8988T (cell line): ENCODE data around the gene SLC43A3.

ENCODE experiments used
- DNase-seq: peaks from one replicate; pipeline ENCODE4 v3.0.0; 2011

SLC43A3 gene

DNA sequence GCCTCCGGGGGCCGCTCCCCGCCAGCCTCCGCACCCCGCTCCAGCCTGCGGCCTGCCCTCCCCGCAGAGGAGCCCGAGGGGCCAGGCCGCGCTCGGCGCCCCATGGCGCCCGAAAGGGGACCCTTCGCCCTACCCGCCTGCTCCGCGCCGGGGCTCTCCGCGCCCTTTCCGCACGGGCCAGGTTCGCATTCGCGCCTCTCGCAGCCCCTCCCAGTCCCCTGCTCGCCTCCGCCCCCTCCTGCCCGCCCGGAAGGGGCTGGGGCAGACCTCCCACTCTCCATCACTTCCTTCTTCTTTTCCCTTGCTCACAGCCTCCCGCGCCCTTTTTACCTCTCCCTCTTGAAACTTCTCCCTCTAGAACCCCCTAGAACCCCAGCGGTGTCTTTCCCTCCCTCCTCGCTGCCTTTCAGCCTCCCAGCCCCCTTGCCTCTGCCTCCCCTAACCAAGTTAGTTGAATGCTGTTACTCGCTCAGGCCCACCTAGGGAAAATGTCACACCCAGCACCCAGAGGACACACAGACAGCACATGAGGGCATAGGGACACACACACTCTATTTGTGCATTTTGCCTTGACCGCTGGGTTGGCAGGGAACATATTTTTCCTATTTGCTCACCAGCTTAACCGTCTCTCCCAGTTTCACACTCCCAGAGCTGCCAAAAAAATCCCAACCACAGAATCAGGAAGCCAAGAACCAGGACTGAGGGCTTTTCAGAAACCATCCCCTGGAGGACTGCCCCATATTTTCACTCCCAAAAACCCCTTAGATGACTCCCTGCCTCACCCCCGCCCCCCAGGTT, at the start of gene SLC43A3:
SLC43A3 (minus strand) TSS at position 193 of the 798 bp plus-strand sequence. CDS start 949 bp downstream, outside the sequence.
- DNase-seq, result no peak

DNA sequence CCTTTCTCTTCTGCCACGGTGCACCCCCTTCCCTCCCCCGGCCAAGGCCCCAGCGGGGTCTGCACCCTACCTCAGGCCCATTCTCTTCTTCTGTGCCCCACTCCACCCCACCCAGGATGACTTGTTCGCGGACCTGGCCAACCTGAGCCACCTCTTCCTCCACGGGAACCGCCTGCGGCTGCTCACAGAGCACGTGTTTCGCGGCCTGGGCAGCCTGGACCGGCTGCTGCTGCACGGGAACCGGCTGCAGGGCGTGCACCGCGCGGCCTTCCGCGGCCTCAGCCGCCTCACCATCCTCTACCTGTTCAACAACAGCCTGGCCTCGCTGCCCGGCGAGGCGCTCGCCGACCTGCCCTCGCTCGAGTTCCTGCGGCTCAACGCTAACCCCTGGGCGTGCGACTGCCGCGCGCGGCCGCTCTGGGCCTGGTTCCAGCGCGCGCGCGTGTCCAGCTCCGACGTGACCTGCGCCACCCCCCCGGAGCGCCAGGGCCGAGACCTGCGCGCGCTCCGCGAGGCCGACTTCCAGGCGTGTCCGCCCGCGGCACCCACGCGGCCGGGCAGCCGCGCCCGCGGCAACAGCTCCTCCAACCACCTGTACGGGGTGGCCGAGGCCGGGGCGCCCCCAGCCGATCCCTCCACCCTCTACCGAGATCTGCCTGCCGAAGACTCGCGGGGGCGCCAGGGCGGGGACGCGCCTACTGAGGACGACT, 49.3 kb upstream of the SLC43A3 start:
- no peak for DNase-seq

DNA sequence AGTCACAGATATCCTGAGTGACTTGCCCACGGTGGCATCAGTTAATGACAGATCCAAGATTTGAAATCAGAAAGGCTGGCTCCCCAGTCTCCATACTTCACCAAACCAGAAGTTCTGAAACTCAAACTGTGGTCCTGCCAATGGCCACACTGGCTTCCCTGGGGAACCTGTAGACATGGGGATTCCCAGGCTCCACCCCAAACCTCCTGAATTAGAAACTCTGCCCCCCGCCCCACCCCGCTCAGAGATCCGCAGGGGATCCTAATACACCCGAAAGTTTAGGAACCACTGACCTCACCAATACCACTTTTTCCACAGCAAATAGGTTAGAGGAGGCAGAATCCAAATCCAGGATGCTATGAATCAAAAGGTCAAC, 48.7 kb upstream of the SLC43A3 start:
- no peak for DNase-seq

DNA sequence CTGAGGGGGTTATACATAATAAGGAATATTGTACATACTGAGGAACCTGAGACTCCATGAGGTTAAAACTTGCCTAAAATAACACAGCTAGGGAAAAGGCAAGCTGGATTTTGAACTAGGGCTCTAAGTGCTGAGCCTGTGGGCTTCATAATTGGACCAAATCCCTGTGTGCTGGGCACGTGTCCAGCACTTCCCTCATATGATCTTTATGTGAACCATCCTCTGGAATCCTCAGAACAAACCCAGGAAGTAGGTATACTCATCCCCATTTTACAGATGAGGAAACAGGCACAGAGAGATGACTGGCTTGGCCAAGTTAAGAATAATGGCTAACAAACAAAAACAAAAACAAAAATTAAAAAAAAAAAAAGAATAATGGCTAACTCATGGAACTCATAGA, 48.3 kb upstream of the SLC43A3 start:
- no peak for DNase-seq

DNA sequence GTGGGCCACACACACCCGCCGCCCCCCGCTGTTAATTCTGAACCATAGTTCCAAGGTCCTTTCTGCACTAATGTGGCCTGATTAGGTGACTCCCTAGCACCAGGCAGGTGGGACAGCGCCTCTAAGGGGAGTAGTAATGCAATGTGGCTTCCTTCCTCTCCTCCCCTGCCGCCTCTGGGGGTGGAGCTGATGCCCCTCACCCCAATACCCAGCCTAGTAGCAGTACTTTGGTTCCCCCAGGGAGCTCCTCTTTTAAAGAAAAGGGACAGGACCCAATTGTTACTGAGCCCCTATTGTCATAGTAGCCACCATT, 47.8 kb upstream of the SLC43A3 start:
- no peak for DNase-seq

DNA sequence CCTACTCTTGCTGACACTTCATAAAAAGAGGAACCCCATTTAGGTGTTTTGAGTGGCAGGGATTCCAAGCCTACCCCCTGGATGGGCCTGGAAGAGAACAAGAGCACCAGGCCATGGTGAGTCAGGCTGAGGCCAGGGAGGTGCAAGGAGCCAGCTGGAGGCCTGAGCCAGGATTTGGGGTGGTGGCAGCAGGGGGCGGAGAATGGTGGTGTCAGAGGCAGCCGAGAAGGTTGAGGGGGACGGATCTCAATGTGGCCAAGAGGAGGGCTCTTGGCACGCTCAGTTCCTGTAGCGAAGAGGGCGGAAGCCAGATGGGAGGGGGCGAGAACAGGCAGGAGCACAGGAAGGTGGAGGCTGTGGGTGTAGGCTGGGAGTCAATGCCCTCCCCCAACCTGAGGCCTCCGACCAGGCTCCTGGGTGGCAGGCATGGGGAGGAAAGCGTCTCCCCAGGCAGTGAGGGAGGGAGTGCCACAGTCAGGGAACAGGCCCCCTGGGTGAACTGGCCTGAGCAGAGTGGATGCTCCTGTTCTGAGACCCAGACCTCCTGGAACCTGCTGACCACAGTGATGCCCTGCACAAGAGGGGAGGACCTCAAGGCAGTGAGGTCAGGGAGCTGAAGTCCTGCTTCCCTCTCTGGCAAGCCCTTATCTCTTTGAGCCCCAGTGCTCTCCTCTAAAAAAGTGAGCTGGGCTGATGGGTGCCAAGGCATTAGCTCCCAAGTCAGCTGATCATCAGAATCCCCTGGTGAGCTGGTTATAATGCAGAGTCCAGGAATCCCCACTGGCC, 47.3 kb upstream of the SLC43A3 start:
- no peak for DNase-seq

DNA sequence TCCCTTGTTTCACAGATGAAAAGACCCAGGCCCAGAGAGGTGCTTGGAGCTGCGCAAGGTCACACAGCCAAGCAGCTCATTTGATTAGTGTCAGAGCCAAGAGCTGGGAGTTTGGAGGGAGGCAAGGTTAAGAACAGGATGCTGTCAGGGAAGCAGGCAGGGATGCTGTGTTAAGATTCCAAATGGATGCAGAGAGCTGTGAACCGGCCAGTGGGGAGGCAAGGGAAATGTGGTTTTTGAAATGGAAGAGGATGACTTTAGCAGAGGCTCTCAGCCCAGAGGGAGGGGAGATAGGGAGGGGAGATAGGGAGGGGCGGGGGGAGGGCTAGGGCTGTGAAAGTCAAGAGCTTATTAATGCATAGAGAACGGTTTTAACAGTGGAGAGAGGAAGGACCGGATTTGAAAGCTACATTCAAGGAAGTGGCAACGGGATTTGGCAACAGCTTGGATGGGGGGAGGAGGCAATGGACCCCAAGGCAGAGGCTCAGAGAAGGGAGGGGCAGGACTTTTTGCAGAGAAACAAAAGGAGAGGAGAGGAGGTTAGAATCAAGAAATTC, 46.4 kb upstream of the SLC43A3 start:
- DNase-seq, result no peak

DNA sequence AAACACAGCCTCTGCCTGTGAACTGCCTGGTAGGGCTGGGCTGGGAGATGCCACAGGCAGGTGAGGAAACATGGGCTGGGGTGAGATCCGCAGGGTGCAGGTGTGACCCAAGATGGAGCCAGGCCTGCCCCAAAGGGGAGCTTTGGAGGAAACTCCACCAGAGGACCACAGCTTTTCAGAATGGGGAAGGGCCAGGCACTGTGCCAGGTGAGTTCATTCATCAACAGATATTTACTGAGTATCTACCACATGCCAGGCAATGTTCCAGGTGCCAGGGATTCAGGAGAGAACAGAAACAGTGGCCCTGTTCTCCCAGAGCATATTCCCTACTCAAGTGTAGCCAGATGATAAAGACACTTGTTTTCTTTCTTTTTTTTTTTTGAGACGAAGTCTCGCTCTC, 44.6 kb upstream of the SLC43A3 start:
- DNase-seq, result no peak

DNA sequence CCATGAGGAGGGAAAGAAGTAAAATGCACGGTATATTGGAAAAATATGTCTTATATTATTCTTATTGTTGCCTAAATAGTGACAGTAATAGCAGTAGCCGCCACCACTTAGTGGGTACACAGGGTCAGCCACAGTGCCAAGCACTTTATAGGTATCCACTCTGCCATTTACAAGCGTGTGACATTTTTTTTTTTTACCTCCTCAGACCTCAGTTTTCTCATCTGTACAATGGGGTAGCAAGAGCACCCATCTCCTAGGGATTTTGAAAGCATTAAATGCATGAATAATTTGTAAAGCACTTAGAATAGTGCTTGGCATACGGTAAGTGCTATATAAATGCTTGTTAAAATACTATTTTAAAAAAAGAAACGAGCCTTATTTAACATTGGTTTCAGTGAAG, 42.3 kb upstream of the SLC43A3 start:
- DNase-seq, result no peak

DNA sequence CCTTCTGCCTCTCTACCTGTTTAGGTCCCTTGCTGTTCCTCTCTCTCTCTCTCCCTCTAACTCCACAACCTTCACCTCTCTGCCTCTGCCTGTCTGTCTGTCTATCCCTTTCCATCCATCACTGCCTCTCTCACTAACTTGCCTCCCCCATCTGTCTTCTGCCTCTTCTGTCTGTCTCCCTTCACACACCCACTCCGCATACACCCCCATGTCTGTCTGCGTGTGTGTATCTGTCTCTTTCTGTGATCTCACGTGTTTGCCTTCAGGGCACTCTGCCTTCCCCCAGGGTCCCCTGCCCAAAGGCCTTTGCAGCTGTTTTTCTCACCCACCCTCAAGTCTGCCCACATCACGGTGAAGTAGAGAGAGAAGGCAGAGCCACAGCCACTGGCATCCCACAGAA, 41.4 kb upstream of the SLC43A3 start:
- DNase-seq, result no peak

DNA sequence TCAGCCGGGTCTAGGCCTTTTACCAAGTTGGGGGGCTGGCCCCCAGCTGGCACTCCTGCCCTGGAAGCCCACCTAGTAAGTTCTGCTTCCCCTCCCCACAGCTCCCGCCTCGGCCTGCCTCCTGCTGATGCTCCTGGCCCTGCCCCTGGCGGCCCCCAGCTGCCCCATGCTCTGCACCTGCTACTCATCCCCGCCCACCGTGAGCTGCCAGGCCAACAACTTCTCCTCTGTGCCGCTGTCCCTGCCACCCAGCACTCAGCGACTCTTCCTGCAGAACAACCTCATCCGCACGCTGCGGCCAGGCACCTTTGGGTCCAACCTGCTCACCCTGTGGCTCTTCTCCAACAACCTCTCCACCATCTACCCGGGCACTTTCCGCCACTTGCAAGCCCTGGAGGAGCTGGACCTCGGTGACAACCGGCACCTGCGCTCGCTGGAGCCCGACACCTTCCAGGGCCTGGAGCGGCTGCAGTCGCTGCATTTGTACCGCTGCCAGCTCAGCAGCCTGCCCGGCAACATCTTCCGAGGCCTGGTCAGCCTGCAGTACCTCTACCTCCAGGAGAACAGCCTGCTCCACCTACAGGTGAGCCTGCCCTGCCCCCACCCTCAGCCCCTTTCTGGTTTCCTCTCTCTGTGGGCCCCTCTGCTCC, 40.7 kb upstream of the SLC43A3 start:
- no peak for DNase-seq

DNA sequence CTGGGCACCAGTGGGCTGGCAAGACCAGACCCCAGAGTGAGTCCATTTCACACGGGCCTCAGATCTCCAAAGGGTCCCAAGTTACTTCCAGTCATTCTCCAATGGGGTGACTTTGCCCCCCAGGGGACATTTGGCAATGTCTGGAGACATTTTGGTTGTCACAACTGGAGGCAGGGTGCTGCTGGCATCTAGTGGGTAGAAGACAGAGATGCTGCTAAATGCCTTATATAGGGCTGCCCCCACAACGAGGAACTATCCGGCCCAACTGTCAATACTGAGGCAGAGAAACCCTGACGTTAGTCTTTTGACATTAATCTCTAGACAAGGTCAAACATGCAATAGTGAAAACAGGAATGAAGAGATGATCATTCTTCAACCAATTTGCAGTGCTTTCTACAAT, 39.8 kb upstream of the SLC43A3 start:
- DNase-seq, result no peak

DNA sequence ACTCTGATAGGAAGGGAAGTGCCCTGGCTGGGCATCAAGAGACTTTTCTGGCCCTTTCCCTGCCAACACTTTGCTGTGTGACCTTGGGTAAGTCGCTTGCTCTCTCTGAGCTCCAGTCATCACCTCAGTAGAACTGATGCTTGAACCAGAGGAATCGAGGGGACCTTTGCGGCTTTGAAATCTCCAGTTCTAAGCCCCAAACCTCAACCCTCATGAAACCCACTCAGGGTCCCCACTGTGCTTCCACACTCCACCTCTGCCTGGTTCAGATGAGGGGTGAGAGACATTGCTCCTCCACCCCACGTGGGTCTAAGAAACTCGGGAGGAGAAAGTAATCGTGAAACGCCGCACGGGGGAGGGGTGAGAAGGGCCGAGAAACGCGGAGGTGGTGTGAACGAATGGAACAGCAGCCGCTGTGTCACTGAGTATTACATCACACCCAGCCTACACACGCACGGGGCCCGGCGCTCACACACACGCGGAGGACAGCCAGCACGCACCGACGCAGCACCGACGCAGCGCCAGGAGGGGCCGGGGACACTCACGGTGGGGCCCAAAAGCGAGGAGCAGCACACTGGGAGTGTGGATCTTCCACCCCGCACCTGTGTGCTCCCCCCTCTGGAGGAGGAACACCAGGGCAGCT, 37.7 kb upstream of the SLC43A3 start:
- DNase-seq, result no peak

DNA sequence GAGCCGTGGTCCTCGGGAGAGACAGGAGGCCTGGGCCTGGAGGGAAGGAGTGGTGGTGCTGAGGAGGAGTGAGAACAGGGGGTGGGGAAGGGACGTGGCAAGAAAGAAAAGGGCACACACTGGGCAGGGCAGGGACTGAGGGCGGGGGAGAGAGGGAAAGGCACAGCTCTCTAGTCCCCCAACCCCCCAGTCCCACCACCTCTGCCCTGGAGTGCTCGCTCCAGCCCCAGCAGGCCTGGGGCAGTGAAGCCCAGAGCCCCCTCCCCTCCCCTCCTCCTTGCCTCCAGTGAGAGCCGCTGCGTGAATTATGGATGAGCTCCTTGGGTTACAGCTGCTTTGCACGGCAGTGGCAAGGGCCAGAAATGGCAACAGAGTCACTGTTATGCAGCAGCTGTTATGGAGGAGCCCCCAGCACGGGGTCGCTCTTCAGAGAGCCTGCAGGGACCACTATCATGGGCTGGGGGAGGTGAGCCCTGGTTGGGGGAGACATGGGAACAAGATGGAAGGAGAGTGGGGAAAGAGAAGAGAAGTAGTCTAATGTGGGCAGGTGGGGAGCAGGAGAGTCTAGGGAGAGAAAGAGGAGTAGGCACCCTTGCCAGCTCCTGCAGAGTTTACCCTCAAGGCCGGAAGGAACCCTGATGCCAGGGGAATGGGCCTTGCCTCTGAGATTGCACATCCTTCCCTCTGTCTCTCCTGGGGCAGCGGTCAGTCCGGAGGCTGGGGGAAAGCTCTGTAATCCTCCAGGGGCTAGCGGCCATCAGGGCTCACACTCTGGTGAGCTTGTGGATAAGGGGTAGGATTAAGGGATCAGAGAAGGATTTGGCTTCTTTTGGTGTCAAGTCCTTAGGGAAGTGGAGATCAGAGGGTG, 37.0 kb upstream of the SLC43A3 start:
- peak; percentile 44 for DNase-seq

DNA sequence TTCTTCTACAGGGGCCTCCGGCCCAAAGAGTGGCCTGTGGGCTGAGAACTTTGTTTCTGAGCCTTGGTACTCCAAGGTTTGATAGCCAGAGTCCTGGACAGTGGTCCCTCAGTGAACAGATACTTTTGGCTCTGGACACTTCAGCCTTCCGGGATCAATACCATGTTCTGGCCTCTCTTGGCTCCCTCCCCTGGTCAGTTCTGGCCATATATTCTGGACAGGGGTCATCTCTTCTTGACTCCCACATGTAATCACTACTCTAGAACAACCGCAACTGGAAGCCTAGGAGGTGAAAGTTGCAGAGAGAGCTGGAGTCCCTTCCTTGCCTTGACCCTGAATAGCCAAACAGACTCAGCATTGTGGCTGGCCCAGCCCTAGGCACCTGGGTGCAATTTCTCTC, 35.7 kb upstream of the SLC43A3 start:
- DNase-seq, result no peak

DNA sequence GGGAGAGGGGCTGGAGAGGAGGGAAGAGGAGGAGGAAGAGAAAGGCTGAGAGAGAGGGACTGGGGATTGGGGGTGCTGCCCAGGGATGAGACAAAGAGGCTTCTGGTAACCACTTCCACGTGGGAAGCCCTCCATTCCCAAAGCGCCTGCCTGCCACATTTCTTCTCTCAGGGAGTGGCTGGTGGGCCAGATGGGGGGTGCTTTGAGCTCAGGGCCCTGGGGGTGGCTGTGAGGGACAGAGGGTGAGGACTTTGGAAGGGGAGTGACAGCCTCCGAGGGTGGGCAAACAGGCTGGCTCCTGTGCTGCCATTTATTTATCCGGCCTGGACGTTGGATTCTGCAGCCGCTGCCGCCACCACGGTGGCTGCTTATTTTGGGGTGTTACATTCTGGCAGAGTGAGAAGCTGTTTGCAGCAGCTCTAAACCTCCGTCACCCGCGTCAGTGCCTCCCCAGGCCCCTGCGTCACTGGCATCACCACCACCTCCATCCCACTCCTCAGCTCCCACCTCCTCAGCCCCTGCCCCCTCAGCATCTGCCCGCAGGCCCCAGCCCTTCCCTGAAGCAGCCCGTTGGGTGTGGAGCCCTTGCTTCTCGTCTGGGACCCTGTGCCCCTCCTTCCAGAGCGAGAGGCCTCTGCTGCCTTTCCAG, 35.0 kb upstream of the SLC43A3 start:
- DNase-seq, result no peak

DNA sequence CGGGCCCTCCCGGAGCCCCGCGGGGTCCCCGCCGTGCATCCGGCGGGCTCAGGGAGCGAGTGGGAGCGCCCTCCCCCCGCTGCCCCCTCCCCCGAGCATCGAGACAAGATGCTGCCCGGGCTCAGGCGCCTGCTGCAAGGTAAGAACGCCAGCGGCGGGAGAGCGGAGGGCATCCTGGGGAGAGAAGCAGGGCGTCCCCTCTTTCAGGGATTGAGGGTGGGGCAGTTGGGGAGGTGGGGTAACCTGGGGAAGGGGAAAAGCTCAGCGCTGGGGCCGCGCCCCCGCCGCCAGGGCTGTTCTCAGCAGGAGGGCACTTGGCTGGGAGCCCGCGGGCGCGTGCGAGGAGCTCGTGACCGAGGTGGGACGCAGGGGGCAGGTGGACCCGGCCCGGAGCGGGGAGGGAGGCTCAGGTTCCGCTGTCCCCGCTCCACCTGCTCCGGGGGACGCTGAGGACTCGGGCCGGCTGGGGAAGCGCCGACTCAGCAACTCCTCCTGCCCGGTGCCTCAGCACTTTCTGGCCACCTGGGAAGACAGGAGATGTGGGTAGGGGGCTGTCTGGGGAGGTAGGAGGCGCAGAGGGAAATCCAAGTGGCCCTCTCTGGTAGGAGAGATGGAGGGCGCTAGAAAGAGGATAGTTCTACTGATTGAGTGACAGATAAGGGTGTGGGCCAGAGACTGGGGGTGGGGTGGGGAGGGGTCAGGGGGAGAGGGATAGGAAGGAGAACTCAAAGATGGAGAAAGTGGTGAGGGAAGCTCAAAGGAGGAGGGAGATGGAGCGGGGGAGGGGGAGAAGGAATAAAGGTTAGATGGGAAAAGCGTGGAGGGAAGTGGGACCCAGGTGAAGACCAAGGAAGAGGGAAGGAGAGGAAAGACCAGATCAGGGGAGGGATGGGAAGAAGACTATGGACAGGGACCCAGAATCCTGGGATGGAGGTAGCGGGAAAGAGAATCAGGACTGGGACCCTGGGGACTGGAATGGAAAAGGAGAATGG, 34.1 kb upstream of the SLC43A3 start:
- peak; percentile 60 for DNase-seq

DNA sequence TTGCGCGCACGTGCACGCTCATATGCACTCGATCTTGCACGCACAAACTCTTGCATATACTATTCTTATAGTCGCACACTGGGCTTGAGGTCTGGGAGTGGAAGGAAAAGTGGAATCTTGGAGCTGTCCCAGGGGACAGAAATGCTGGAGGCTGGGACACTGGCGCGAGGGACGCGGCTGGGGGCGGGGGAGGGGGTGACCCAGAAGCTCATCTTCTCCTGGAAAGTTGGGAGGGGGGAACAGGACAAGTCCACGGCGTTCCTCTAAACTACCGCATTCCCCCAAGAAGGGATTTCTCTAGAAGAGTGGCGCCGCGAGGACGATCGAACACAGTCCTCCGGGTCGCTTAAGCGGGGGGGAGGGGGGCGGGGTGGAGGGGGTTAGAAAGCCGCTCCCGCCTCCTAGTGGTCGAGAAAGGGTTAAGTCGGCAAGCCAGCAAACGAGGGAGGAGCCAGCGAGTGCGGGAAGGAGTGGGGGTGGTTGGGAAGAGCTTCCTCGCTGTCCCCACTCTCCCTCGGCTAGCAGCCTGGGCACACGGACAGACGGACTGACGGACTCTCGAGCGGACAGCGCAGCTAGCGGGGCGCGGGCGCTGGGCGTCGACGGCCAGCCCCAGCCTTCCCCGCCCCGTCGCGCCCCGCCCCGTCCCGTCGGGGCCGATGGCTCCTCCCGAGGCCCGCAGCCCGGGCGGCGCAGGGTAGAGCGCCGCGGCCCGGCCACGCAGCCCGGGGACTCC, 33.3 kb upstream of the SLC43A3 start, which contains the start of gene RTN4RL2:
RTN4RL2 (plus strand) TSS at position 507 of the 736 bp plus-strand sequence. CDS start 338 bp downstream, outside the sequence.
- DNase-seq, result peak; percentile 97
